BE2C (cell line): ENCODE data around the gene ZNF579.

Experiments
- DNase-seq: peaks from one replicate; pipeline ENCODE4 v3.0.0-alpha.2; 2020
- H3K27me3 ChIP-seq: fragments of 250-450 bp; sonication (Bioruptor Pico); 2 replicates; pipeline ENCODE4 v1.5.1; 2020; ENCODE audit warnings: mild to moderate bottlenecking
- H3K36me3 ChIP-seq: fragments of 250-450 bp; sonication (Bioruptor Pico); 2 replicates; pipeline ENCODE4 v1.5.1; 2020; ENCODE audit warnings: mild to moderate bottlenecking
- H3K4me1 ChIP-seq: fragments of 250-450 bp; sonication (Bioruptor Pico); 2 replicates; pipeline ENCODE4 v1.5.1; 2020
- H3K4me3 ChIP-seq: 2 replicates; pipeline ENCODE4 v1.5.1; 2011; ENCODE audit warnings: low read depth, low read length
- H3K9me3 ChIP-seq: fragments of 250-450 bp; sonication (Bioruptor Pico); 2 replicates; pipeline ENCODE4 v1.5.1; 2020
- TF ChIP-seq, protein P1 (sequence below): IDR thresholded peaks from 2 replicates; pipeline ENCODE4 v1.5.1; 2012; ENCODE audit warnings: mild to moderate bottlenecking, low read depth, low read length

The ZNF579 gene

GRCh38 chr19:55544014-55544413, 36.6 kb downstream of the ZNF579 start:
- Histone ChIP-seq H3K4me1 (no peaks in the 10 kb centered on the region; the same call in 1 of the 2 replicates), H3K27me3 (no peaks in the 10 kb centered on the region), H3K36me3 (no peaks in the 10 kb centered on the region), H3K9me3 (no peaks in the 10 kb centered on the region), H3K4me3 (no peak overlapping the region)
- TF ChIP-seq, protein P1, sequence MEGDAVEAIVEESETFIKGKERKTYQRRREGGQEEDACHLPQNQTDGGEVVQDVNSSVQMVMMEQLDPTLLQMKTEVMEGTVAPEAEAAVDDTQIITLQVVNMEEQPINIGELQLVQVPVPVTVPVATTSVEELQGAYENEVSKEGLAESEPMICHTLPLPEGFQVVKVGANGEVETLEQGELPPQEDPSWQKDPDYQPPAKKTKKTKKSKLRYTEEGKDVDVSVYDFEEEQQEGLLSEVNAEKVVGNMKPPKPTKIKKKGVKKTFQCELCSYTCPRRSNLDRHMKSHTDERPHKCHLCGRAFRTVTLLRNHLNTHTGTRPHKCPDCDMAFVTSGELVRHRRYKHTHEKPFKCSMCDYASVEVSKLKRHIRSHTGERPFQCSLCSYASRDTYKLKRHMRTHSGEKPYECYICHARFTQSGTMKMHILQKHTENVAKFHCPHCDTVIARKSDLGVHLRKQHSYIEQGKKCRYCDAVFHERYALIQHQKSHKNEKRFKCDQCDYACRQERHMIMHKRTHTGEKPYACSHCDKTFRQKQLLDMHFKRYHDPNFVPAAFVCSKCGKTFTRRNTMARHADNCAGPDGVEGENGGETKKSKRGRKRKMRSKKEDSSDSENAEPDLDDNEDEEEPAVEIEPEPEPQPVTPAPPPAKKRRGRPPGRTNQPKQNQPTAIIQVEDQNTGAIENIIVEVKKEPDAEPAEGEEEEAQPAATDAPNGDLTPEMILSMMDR, result no peak
- DNase-seq, result no peak

GRCh38 chr19:55543567-55543966, 37.1 kb downstream of the ZNF579 start:
- H3K27me3 ChIP-seq, result no peaks in the 10 kb centered on the region
- TF ChIP-seq, protein P1, result no peak
- H3K4me1 ChIP-seq, result no peaks in the 10 kb centered on the region; the same call in 1 of the 2 replicates
- no peaks in the 10 kb centered on the region for H3K9me3 ChIP-seq
- no peak overlapping the region for H3K4me3 ChIP-seq
- no peaks in the 10 kb centered on the region for H3K36me3 ChIP-seq
- DNase-seq, result no peak

DNA sequence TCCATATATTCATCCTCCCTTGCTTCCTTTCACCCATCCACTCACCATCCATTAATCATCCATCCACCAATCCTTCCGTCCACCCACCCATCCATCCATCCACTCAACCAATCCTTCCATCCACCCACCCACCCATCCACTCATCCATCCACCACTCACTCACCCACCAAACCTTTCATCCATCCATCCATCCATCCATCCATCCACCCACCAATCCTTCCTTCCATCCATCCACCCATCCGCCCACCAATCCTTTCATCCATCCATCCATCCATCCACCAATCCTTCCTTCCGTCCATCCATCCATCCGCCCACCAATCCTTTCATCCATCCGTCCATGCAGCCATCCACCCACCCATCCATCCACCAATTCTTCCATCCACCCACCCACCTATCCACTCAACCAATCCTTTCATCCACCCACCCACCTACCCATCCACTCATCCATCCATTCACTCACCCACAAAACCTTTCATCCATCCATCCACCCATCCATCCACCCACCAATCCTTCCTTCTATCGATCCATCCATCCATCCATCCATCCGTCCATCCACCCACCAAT, 38.3 kb downstream of the ZNF579 start:
- no peak for DNase-seq
- H3K36me3 ChIP-seq, result no peaks in the 10 kb centered on the region
- TF ChIP-seq, protein P1, result no peak
- H3K27me3 ChIP-seq, result no peaks in the 10 kb centered on the region
- H3K4me1 ChIP-seq, result no peaks in the 10 kb centered on the region; the same call in 1 of the 2 replicates
- H3K4me3 ChIP-seq, result no peak overlapping the region
- no peaks in the 10 kb centered on the region for H3K9me3 ChIP-seq

- Histone ChIP-seq H3K4me1 (no peaks in the 10 kb centered on the region), H3K9me3 (no peaks in the 10 kb centered on the region), H3K4me3 (no peak overlapping the region), H3K36me3 (no peaks in the 10 kb centered on the region), H3K27me3 (no peaks in the 10 kb centered on the region)
- TF ChIP-seq, protein P1, result no peak
- no peak for DNase-seq
Observed at GRCh38 chr19:55541091-55541490, 39.6 kb downstream of the ZNF579 start.

DNA sequence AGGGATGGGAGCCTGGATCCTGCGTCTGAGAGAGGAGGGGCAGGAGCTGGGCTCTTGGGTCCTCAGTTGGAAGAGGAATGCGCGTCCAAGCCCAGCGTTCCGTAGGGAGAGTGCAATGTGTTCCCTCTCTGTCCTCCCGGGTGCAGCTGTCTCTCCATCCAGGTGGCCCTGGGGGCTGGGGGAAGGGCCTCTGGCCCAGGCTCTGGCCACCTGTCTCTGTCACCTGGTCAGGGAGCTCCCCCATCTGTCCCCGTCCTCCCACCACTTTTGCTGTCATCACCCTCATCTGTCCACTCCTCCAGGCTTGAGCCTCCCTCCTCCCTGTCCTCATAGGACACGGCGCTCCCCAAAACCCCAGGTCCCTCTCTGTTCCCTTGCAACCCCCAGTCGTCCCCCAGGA, 40.0 kb downstream of the ZNF579 start:
- DNase-seq, result no peak

More for the DNA sequence above, 40.0 kb downstream of the ZNF579 start:
- Histone ChIP-seq H3K36me3 (no peaks in the 10 kb centered on the region), H3K4me1 (no peaks in the 10 kb centered on the region), H3K4me3 (no peak overlapping the region), H3K27me3 (no peaks in the 10 kb centered on the region), H3K9me3 (no peaks in the 10 kb centered on the region)
- TF ChIP-seq, protein P1, result no peak
